K562 (cell line): ENCODE results near the gene TMSB4X. TPM values are rescaled to one million over a fixed set of nuclear protein-coding genes. Genes with fewer than 3 reads are reported as not detected.
A peak's percentile ranks its signal among the peaks of the same experiment; 100 is the strongest.

Experiments
- JUND ChIP-seq, 2 experiments: IDR thresholded peaks; 2 replicates in 1 of 2; 3 replicates in 1 of 2; pipeline ENCODE4 v1.6.1; 2011; ENCODE audit warnings: borderline replicate concordance in 2 of 2, low read depth in 2 of 2, low read length in 2 of 2, improper control_type of control experiment in 1 of 2, missing biosample characterization in 1 of 2, missing genetic modification characterization in 1 of 2, missing genetic modification reagents in 1 of 2
- RBFOX2 ChIP-seq: fragments of 200-400 bp; formaldehyde crosslinking; IDR thresholded peaks from 2 replicates; pipeline ENCODE4 v1.6.1; 2017; ENCODE audit warnings: low read depth, mild to moderate bottlenecking, low read length, moderate library complexity
- RBM17 ChIP-seq: fragments of 200-400 bp; formaldehyde crosslinking; IDR thresholded peaks from 2 replicates; pipeline ENCODE4 v1.6.1; 2017; ENCODE audit warnings: low read depth, mild to moderate bottlenecking, low read length, borderline replicate concordance
- SRF ChIP-seq, 2 experiments: fragments of 250-450, 450-650 bp in 1 of 2; sonication (Bioruptor Pico) in 1 of 2; sonication (generic) in 1 of 2; formaldehyde crosslinking; IDR thresholded peaks; 2 replicates each; pipeline versions ENCODE4 v1.5.0 to v1.5.1; 2020 to 2022; ENCODE audit warnings: mild to moderate bottlenecking in 1 of 2, missing genetic modification reagents in 1 of 2
- TAF1 ChIP-seq: IDR thresholded peaks from 2 replicates; pipeline ENCODE4 v1.6.1; 2011; ENCODE audit warnings: mild to moderate bottlenecking, low read length, moderate library complexity; ENCODE audit not compliant: insufficient read depth, control insufficient read depth, severe bottlenecking; ENCODE audit errors: extremely low read depth
- TEAD1 ChIP-seq, 2 experiments: fragments of 450-650 bp in 1 of 2; sonication (generic) in 1 of 2; formaldehyde crosslinking; IDR thresholded peaks; 2 replicates each; pipeline versions ENCODE4 v1.4.0 to v1.8.0; 2020 to 2022; ENCODE audit warnings: mild to moderate bottlenecking in 2 of 2, missing genetic modification reagents in 1 of 2
- VEZF1 ChIP-seq: fragments of 200-800 bp; sonication (Bioruptor generic); IDR thresholded peaks from 2 replicates; pipeline ENCODE4 v1.6.1; 2017; ENCODE audit warnings: missing genetic modification characterization, missing compliant biosample characterization
- ZFP91 ChIP-seq: sonication (generic); formaldehyde crosslinking; IDR thresholded peaks from 2 replicates; pipeline ENCODE4 v1.8.0; 2022; ENCODE audit warnings: mild to moderate bottlenecking, missing genetic modification reagents
- ZNF280B ChIP-seq: fragments of 250-450 bp; sonication (Bioruptor Pico); IDR thresholded peaks from 2 replicates; pipeline ENCODE4 v1.5.1; 2021; ENCODE audit warnings: mild to moderate bottlenecking
- ZNF311 ChIP-seq: fragments of 250-450 bp; sonication (Bioruptor Pico); IDR thresholded peaks from 2 replicates; pipeline ENCODE4 v1.4.0; 2020; ENCODE audit warnings: mild to moderate bottlenecking, moderate library complexity
- ZNF592 ChIP-seq: fragments of 450-650 bp; IDR thresholded peaks from 2 replicates; pipeline ENCODE4 v1.6.1; 2017; ENCODE audit warnings: antibody characterized with exemption, mild to moderate bottlenecking
- ZNF766 ChIP-seq: fragments of 200-800 bp; sonication (Bioruptor generic); conservative IDR thresholded peaks from 2 replicates; pipeline ENCODE4 v1.6.1; 2016; ENCODE audit warnings: missing genetic modification characterization, missing compliant biosample characterization
- polyA plus RNA-seq, 8 experiments: library from polyadenylated mRNA; depleted of rRNA in 4 of 8; stranded (reverse) in 5 of 8; unstranded in 3 of 8; fragments of >200 nt; fragmentation: Nextera tagmentation in 2 of 8; fragmentation: Illumina TruSeq in 1 of 8; extraction: Ambion mirVana in 2 of 8; extraction: Trizol in 1 of 8; gene quantifications; 2 replicates each; pipeline versions ENCODE4 v1.2.1 to v1.2.3, GENCODE V29; 2011 to 2014; ENCODE audit warnings: inconsistent platforms in 1 of 8, missing spikeins in 1 of 8
- total RNA-seq, 7 experiments: library from RNA; depleted of rRNA in 6 of 7; stranded (reverse); fragments of >200 nt in 6 of 7; fragmentation: Illumina TruSeq in 2 of 7; extraction: Trizol in 2 of 7; gene quantifications; 2 replicates each; pipeline versions ENCODE4 v1.2.1 to v1.2.3, GENCODE V29; 2011 to 2021; ENCODE audit warnings: low replicate concordance in 1 of 7

The TMSB4X gene
- total and polyA plus RNA-seq, 9 of the 15 experiments (the other 6 are each of a cell fraction or from before 2014, with no cell fraction given), result 1,035 to 2,035 (median 1,529) TPM

- no peak for TF ChIP-seq RBFOX2
- TF ChIP-seq TEAD1 (CRISPR knock-in tag; IDR thresholded peaks at IDR 0.05), result 0 out of 4 replicates have a peak, but pooled peaks of 1 of the 2 experiments have one; percentile 6
- TF ChIP-seq ZFP91, result peak; percentile 96
- TF ChIP-seq JUND (IDR thresholded peaks at IDR 0.05; ENCODE audit: borderline replicate concordance, low read depth, low read length), result peak; percentile 36; the same call in 1 of the 2 replicates
- TF ChIP-seq JUND (tag; IDR thresholded peaks at IDR 0.05; ENCODE audit: borderline replicate concordance, low read depth, low read length), result peak; percentile 39; the same call in 1 of the 3 replicates
- TF ChIP-seq SRF (CRISPR knock-in tag; IDR thresholded peaks at IDR 0.05), result no peak
- peak; percentile 85 for TF ChIP-seq VEZF1 (CRISPR knock-in tag)
- TF ChIP-seq ZNF592, result no peak; the same call in none of the 2 replicates
- peak; percentile 25 for TF ChIP-seq TAF1
- no peak for TF ChIP-seq RBM17
- no peak for TF ChIP-seq ZNF280B (CRISPR knock-in tag)
- TF ChIP-seq ZNF766 (CRISPR knock-in tag), result peak; percentile 84
- no peak for TF ChIP-seq ZNF311 (CRISPR knock-in tag)
Measured at GRCh38 chrX:12956704-12957534, 18.0 kb upstream of the TMSB4X start (continued).
